NCI-H1092 (cell line): ENCODE measurements around the gene NR2E3.

ENCODE experiments used
- DNase-seq: peaks from one replicate; lab custom pipeline; 2025; lab: John Stamatoyannopoulos, UW

Gene NR2E3

DNA sequence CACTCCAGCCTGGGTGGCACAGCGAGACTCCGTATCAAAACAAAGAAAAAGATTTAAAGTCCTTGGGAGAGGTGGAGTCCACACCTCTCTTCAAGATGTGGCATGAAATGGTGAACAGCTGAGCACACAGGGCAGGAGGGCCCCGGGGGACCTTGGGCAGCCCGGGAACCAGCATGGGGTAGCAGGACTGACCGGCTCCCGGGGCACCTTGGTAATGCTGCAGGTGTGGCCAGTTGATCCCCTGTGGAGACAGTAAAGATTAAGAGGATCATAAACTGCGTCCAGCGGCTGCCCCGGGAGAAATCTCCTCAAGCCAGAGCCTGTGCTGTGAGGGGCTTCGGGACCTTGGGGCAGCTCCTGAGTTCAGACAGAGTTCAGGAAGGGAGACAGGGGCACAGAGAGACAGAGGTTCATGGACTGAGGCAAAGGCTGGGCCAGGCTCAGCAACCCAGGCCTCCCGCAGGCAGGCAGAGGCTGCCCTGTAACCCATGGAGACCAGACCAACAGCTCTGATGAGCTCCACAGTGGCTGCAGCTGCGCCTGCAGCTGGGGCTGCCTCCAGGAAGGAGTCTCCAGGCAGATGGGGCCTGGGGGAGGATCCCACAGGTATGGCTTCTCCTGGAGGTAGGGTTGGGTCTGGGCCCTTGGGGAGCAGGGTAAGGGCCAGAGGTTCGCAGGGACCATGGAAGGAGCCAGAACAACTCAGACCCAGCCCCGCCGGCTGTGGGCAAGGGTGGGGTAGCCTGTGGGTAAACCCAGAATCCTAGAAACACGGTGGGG, at the start of gene NR2E3:
NR2E3 (plus strand) TSS at position 299 of the 780 bp plus-strand sequence; CDS start at position 489, 190 bp downstream.
- no peak for DNase-seq

DNA sequence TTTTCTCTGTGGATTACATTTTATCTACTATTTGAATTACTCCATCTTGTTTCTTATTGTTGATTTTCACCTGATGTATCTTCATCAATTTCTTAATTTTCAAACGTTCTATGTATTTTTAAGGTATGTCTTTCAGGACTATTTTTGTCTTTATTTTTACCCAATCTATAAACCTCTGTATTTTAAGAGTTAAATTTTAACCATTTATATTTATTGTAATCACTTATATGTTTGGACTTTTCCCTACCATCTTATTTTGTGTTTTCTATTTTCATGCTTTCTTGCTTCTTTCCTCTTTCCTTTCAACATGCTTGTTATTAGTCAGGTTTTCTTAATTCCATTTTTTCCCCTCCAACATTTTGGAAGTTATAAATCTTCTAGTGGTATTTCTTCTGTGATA, 49.5 kb upstream of the NR2E3 start:
- DNase-seq, result no peak

DNA sequence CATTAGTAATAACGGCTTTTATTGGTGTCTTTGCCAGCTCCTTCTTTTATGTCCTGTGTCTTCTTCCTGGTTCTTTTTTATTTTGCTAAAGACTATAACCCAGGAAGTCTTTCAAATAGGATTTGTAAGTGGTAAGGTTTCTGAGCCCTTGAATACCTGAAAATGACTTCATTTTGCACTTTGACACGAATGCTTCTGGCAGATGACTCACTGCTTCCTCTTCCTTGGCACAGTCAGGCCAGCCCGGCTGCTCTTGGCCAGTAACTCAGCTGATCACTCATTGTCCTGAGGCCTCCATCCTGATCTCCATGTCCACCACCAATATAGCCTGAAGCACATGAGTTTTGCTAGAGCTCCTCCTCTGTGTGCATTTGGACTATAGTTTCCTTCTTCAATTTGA, 48.7 kb upstream of the NR2E3 start:
- DNase-seq, result no peak

DNA sequence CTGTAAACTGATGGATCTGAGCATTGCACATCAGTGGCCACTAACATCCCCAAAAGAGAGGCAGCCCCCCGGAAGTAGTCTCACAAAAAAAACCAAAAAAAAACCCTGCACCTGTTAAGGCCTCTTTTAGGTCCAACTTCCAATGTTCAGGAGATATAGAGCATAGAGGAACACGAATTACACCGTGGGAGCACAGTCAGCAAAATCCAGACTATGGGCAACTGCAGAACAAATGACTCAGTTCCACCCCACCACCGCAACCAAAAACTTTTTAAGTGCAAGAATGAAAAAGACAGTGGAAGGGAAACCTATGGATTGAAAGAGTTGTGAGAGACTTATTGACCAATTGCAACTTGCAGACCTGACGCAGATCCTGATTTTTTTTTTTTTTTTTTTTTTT, 42.2 kb upstream of the NR2E3 start:
- DNase-seq, result no peak

DNA sequence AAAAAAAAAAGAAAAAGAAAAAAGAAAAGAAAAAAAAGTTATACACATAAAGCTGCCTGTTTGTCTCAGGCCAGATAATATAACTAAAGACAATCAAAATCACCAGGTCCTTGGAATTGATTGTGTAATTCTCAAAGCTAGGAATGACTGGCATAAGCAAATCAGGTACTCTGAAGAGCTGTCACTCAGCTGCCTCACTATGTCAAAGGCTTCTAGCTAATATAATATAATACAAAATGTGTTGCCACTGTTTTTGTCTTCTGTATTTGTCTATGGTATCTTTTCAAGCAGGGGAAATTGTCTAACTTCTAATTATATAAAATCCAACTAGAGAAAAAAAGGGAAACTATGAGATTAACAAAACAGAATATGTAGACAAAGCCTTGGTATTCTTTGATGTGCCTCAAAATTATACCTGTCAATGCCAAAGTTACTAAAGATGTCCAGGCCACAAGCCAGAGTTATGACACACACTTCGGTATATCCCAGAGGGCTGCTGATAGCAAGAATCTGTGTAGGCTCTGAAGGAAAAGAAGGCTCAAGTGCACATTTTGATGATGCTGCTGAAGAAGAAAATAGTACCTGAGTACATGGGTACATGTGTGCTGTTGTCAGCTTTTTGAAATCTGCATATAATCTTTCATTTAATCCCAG, 37.0 kb upstream of the NR2E3 start:
- no peak for DNase-seq

DNA sequence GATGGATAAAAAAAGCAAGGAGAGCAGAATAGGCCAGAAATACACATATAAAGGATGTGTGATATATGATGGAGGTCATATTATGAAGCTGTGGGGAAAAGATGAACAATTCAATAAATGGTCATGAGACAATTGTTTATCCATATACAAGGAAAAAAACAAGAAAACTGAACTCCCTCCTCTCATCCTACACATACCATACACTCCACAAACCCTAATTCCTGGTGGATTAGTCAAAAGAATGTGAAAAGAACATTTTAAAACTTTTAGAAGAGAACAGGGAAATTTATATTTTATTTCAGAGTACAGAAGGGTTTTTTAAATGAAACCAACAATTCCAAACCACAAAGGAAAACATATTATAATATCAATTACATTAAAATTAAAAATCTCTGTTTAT, 34.5 kb upstream of the NR2E3 start:
- no peak for DNase-seq

DNA sequence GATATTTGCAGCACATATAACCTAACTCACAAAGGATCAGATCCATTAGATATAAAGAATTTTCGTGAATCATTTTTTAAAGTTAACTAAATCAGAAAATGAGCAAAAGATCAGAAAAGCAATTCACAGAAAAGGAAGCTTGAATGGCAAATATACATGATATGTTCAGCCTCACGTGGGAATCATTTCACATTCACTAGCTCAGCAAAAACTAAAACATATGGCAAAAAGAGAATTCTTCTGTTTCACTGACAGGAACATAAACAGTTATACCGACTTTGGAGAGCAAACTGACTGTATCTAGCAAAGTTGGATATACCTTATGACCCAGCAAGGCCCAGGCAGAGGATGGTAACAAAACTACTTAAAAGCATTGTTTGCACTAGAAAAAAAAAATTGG, 34.0 kb upstream of the NR2E3 start:
- no peak for DNase-seq

DNA sequence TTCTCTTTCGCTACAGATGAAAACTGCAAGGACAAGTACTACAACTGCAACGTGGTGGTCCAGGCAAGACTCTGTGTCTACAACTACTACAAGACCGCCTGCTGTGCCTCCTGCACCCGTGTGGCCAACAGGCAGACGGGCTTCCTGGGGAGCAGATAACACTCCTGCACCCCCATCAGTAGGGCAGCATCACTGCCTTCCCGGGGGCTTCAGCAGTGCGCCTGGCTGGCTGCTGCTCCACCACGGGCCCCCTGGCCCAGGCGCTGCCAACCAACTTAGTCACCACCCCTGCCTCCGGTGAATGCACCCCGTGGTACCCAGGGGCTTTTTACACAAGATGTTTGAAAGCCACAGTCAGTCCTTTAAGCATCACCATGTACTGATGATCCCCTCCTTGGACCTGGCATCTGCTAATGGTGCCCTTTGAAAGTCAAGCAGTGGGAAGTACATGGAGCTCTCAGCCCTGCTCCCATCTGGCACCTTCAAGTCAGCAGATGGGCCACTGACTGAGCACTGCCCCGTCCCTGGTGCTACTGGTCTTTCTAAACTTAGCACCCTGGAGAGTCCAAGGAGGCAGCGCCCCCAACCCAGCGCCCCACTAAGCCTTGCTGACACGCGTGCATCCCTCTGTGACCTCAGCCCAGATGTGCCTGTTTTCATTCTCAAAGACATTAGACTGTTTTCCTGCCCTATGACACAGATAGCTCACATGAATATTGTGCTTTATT, 33.0 kb upstream of the NR2E3 start:
- no peak for DNase-seq

DNA sequence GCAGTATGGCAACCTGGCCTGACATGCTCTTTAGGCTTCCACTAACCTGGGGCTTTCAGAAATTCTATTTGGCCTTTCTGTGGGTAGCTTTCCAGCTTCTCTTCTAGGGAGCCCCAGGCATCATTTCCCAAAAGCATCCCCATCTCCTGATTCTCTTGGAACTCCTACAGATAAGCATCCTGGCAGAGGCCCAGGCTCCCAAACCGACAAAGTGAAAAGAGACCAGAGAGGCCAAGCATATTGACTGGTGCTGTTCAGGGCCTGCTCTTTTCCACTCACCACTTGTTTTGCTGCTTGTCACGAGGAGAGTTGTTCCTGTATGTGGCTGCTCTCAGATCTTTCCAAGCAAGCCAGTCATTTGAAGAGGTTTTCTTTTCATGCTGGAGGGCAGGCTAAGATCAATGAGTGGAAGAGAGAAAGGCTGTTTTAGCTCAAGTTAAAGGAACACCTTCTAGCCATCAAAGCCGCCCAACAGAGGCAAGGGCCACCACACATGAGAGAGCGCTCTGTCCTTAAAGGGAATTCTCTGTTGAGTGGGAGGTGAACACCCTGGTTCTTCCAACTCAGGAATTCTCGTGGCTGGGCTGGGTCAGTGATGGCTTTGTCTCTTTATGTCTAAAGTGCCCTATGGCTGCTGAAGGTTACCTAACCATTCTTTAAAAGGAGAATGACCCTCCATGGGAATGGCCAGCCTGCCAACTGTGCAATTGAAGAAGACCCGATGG, 31.1 kb upstream of the NR2E3 start:
- DNase-seq, result no peak

DNA sequence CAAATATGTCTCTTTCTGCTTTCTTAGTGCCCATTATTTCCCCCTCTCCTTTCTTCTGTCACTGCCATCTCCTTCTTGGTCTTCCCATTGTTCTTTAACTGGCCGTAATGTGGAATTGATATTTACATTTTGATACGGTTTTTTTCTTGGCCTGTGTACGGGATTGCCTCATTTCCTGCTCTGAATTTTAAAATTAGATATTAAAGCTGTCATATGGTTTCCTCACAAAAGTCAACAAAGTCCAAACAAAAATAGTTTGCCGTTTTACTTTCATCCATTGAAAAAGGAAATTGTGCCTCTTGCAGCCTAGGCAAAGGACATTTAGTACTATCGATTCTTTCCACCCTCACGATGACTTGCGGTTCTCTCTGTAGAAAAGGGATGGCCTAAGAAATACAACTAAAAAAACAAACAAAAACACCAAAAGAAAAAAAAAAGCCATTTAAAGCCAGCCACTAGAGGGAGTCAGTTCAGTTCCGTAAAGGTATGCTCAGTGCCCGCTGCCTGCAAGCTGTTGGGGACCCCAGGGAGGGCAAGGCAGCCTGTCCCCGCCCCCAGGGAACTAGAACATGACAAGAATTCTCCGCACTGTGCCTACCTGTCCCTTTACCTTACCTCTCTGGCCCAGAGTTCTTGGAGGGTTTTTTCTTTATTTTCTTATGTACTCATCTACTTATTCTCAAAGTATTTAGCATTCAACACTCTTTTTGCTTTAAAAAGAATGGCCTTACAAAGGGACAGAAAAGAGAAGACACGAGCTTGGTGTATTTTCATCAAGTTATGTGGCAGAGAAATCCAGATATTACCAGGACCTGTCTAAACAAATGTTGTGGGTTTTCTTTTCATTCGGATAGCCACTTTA, 30.0 kb upstream of the NR2E3 start:
- DNase-seq, result no peak

DNA sequence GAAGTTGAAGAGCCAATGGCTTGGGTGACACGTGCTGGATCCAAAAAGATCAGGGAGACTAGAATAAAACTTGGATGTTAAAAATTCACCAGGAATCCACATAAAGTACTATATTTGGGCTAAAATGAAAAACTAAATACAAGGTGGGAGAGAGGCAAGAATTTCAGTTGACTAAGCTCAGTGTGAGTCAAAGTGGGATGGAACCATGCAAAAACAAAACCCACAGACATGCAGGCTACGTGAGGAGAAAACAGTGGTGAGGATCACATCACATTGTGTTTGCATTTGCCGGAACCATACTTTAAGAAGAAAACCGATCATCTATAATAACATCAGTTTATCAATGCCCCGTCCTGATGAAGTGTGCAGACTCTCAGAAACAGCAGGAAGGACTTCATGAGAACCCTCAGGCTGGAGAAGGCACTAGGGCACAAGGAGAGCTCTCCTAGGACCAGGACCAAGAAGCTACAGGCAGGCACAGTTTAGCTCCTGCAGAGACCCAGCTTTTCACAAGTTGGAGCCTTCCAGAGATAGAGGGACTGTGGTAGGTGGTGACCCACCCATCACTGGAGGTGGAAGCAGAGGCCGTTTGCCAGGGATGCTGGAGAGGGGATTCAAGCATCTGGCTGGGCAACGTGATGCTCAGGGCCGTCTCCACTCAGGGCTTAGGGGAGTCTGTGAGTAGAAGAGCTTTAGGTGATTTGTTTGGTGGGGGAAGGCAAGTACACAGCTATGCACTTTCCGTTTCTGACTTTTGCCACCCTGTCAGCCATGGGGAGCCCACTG, 29.0 kb upstream of the NR2E3 start:
- no peak for DNase-seq

DNA sequence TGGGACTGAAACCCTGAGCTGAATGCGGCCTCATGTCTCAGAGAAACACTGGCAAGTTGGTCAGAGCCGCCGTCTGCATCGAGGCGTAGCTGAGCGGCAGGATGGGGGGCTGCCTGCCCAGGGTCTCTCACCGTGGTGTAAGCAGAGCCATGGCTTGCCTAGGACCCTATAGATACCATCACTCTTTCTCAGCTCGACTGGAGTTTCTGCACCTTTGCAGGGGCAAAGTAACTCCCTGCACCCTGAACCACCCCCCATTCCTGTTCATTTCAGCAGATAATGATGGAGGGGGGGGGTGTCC, 28.4 kb upstream of the NR2E3 start:
- no peak for DNase-seq

DNA sequence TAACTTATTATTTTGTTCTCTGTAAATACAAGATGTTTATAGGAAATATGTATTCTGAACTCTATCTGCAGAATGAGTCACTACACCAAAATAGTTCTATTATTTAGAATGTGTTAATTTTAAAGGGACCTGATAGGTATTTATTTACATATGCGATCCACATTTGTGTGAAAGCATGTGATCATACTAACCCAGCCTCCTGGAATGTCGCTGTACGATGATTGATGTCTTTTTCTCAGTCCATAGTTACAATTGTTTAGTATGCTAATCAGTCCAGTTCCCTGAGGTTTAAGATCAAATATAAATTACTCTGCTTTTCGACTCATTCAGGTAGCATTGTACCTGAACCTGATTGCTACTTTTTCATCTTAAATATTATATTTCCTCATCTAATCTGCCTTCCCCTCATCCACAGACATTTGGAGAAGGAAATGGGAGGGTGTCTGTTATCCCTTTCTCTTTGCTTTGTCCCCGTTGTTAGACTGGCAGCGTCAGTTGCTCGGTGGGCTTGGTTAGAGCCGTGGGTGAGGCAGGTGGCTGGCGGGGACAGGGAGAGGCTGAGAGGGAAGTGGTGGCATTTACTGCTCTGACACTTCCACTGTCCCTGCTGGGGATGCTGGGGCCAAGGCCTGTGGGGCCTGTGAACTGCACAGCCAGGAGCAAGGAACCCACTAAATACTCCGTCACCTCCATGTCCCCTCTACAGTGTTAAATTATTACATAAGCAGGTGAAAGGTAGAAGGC, 27.8 kb upstream of the NR2E3 start:
- DNase-seq, result no peak

DNA sequence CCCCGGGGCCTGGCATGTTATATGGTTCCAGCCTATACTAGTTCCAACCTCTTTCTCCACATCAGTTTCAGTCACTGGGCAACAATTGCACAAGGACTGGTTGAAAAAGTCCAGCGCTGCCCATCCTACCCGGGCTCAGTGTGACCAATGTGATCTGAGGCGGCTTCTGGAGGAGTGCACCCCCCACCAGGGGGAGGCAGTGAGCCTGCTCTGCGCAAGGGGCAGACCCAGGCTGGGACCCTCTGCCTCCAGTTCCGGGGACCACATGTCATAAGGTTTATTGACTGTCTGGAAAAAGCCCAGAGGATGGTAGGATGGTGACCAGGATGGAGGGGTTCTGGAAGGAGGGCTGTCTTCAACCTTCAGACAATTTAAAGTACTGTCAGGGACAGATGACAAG, 25.6 kb upstream of the NR2E3 start:
- no peak for DNase-seq

DNA sequence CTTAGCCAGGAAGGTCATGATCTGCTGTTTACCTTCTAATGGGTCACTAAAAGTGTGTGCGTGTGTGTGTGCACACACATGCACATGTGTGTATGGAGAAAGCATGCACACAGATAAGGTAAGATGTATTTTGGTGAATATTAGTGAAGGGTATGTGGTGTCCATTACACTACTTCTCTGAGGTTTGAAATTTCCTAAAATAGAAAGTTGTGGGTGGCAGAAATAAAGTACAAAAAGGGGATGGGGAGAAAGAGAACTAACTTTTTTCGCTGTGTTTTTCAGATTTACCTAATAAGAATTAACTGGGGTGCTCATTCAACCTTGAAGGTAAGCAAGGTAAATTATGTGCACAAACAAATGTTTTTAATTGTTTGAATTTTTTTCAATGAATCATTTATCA, 24.4 kb upstream of the NR2E3 start:
- DNase-seq, result no peak

DNA sequence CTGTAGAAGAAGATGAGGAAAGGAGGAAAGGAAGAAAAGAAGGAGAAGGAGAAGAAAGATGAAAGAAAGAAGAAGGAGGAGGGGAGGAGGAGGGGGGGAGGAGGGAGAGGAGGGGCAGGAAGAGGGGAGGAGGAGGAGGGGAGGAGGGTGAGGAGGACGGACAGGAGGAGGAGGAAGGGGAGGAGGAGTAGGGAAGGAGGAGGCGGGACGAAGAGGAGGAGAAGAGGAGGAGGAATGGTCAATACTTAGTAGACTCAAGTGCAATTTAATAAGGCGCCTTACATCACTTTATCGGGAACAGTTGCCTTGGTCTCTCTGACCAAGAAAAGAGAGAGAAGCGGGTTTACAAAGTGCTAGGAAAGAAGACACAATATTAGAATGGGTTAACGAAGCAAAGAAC, 23.7 kb upstream of the NR2E3 start:
- no peak for DNase-seq

DNA sequence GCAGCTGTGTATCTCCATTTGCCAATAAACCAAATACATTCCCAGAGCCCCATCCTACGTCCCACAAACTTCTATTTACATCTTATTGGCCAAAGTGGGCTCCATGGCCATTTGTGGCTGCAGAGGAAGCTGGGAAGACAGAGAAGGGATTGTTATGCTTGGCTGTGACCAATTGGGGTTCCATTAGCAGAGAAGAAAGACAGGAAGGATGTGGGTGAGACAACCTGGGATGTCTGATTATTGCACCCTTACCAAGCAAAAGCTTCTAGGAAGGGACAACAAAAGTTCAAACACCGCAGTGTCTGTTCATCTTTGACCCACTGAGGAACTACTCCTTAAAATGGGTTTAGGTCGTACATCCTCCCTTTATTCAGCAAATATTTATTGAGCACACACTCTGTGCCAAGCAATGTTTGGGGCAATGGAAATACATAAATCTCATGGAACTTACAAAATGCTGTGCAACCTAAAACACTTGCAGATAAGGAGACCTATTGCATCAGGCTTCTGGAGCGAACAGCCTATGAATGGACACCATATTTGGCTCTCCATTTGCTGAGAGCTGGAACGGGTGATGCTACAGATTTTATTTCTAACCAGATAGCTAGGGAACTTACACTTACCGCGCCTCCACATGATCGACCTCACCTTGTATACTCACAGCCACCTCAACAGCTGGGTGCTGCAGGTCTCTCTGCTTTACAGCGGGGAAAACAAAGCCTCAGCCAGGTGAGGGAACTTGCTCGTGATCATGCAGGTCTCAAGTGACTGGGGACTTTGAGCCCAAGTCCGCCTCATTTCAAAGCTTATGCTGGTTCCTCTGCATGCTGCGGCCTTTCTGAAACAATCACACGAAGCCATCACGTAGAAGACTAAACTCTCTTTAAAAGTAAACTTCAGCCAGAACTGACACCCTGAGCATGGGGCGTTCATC, 21.4 kb upstream of the NR2E3 start:
- DNase-seq, result no peak

DNA sequence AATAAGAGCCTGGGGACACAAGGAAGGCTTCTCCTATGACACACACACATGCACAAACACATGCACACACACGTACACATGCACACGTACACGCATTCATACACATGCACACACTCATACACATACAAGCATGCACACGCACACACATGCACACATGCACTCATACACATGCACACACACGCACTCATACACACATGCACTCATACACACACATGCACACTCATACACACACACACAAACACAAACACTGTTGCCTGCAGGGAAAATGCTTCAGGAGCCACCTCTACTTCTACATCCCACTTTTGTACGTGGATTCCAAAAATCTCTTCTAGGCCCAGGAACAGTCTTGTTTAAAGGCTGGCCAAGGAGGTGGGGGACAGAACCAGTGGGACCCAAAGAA, 20.7 kb upstream of the NR2E3 start:
- DNase-seq, result no peak

DNA sequence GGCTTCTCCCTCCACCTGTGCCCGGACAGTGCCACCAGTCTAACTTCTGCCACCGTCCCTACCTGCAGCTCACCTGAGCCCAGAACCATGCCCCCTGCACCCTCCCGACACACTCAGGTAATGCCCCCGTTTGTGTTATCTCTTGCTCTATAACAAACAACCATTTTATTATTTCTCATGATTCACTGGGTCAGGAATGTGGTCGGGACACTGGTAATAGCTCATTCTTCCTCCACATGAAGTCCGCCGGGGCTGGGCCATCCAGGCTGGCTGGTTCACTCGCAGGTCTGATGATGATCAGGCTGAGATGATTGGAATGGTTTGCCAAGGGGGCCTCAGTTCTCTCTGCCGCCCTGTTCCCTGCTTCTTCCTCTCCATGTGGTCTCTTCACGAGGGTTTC, 20.3 kb upstream of the NR2E3 start:
- DNase-seq, result no peak
